Measurements from ENCODE around the gene TANGO2.

TANGO2 gene

DNA sequence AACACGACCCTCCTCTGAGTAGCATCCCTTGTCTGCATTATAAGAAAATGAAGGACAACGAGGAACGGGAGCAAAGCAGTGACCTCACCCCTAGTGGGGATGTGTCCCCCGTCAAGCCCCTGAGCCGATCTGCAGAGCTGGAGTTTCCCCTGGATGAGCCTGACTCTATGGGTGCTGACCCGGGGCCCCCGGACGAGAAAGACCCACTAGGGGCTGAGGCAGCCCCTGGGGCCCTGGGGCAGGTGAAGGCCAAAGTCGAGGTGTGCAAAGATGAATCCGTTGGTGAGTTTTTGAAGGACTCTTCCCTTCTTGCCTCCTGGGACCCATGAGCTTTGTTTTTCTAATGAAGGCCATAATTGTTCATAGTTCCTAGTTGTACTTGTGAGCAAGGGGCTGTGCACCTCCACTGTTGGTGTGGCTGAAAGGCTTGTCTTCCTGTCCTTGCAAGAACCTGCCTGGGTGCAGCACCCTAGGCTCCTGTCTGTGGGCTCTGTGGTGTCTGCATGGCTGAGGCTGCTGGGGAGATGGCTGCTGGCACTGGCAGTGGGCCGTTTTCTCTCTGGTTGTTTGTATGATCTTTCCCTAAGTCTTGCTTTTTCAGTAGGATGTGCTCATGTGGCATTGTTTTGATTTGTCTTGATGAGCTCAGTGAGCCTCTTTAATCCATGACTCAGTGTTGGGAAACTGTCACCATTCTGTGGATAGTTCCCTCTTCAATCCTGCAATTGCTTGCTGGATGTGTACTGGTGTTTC, 69.2 kb downstream of the TANGO2 start:
- no peak for DNase-seq

DNA sequence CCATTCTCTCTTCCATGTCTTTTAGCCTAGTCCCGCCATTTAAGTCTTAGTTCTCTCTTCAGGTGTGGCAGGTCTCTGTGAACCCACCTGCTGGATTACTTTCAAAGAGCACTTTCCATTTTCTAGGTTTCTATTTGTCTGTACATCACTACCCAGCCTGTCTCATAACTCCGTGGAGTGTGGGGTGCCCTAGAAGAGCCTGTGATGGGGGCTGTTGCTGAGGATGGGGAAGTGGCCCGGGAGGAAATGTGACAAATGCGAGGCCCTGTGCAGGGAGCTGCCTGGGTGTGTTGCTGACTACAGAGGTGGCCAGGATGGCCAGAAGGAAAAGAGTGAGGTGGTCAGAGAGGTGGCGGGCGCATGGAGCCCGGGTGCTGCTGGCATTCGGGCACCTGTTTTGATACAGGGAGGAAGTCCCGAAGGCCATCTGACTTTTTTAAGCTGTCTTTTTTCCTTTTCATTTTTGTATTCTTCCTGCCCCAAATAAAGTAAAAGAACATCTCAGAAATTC, 69.9 kb downstream of the TANGO2 start:
- DNase-seq: no peak

DNA sequence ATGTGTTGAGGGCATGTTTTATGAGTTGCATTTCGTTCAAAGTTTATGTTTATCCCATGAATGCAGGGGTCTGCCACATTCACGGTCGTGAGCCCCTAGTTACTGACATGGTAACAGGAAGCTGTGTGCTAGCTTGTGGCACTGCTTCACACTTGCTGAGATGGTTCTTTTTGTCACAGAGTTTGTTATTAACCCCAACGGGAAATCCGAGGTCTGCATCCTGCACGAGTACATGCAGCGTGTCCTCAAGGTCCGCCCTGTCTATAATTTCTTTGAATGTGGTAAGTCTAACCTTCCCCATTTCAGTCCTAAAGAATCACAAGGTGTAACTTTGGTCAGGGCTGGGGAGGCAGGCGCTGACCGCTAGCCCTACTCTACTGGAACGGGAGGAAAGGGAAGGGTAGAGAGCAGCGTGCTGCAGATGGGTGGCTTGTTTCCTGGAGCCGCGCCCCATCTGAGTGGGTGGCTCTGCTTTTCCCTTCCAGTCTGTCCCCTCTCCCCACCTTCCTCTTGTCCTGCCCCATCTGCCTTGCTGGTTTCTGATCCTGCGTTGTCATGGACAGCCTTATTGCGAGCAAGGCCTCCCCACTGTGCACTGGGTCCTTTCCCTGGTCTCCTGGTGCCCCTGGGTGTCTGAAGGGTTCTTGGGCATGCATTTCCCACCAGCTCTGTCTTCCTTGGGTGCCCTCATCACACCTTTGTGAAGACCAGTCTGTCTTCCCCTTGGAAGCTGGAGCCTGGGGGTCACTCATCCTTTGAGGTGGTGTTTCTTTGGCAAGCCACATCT, 71.0 kb downstream of the TANGO2 start:
- DNase-seq: no peak

DNA sequence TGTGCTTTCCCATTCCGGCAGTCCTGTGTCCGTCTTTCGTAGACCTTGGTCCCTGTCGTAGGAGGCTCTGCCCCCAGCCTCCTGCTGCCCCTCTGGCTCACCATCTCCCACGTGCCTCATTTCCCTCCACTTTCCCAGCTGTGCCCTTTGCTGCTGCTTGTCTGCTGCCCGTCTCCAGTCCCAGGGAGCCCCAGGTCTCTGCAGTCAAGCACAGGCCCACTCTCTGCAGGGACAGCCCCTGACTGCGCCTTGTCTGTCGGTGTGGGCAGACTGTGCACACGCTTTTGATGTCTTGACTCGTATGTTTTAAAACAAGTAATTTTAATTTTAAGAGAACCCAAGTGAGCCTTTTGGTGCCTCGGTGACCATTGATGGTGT, 71.6 kb downstream of the TANGO2 start:
- no peak for DNase-seq

DNA sequence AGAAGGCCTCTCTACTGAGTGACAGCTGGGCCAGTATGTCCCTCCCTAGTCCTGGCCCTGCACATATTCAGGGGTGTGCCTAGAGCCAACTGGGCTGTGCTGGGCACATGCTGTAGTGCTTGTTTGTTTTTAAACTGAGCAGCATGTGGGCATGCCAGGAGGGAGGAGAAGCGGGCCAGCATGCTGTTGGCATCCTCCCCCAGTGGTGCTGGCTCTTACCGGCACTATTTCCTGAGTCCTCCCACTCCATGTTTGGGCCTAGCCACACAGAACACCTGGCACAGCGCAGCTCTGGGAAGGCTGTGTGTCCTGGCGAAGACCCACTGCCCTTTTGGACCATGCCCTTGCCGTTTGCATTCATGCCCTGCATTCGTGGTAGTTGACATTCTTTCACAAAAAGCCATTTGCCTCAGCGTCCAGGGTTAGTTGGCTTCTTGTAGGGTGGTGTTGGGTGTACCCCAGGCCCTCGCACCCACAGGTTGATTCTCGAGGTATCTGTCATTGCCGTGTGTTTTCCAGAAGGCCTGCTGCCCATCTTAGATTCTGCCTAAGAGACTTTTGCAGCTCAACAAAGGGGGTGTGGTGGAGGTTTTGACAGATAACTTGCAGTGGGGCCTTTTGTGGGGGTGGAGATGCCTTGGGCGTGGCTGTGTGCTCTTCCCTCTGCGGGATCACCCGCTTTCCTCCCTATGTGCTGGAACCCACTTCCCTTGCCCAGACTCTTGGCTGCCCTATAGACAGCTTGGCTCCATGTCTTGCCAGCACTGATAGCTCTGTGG, 72.7 kb downstream of the TANGO2 start:
- no peak for DNase-seq

DNA sequence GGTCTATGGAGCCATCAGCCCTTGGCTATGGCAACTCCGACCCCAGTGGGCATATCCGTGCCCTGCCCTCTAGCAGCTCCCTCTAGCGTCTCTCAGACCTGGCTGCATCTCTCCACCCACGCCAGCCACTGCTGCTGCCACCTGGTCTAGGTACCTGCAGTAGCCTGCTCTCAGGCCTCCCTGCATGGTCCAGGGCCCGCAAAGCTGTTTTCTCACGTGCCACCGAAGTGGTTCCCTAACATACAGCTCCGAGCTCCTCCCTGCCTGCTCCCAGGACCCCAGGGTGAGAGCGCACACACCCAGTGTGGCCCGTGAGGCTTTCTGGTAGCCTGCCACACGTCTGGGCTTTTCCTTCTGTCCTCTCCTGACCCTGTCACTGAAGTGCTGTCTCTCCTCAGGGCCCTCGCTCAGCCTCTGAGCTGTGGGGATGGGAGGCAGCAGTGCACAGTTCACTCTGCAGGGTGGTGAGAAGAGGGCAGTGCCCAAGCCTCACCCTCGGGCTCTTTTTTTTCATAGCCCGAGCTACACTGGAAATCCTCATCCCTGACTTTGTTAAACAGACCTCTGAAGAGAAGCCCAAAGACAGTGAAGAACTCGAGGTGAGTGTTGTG, 73.4 kb downstream of the TANGO2 start:
- no peak for DNase-seq

DNA sequence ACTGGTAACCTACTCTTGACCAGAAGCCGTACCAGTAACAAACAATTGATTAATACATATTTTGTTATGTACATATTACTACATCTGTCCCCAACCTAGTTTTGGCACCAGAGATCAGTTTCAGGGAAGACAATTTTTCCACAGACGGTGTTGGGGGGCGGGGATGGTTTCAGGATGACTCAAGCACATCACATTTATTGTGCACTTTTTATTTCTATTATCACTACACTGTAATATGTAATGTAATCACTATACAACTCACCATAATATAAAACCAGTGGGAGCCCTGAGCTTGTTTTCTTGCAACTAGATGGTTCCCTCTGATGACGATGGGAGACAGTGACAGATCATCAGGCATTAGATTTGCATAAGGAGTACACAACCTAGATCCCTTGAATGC, 74.6 kb downstream of the TANGO2 start:
- no peak for DNase-seq

DNA sequence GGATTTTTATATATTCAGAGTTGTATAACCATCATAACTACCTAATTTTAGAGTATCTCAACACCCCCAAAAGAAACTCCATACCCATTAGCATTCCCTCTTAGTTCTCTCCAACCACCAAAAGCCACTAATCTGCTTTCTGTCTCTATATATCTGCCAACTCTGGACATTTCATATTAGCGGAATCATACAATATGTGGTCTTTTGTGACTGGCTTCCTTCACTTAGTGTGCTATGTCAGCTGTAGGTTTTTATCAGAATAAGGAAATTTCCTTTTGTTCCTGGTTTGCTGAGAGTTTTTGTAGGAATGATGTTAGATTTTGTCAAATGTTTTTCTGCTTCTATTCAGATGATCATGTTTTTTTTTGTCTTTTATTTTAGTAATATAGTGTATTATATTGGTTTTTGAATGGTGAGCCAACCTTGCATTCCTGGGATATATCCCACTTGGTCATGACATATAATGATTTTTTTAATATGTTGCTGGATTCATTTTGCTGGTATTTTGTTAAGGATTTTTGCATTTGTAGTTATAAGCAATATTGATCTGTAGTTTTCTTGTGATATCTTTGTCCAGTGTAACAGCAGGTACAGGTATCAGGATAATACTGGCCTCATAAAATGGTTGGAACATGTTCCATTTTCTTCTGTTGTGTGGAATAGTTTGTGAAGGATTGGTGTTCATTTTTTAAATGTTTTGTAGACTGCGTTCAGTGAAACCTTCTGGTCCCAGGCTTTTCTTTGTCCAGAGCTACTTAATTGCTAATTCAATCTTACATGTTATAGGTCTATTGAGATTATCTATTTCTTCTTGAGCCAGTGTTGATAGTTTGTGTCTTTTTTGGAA, 75.9 kb downstream of the TANGO2 start:
- DNase-seq: no peak

DNA sequence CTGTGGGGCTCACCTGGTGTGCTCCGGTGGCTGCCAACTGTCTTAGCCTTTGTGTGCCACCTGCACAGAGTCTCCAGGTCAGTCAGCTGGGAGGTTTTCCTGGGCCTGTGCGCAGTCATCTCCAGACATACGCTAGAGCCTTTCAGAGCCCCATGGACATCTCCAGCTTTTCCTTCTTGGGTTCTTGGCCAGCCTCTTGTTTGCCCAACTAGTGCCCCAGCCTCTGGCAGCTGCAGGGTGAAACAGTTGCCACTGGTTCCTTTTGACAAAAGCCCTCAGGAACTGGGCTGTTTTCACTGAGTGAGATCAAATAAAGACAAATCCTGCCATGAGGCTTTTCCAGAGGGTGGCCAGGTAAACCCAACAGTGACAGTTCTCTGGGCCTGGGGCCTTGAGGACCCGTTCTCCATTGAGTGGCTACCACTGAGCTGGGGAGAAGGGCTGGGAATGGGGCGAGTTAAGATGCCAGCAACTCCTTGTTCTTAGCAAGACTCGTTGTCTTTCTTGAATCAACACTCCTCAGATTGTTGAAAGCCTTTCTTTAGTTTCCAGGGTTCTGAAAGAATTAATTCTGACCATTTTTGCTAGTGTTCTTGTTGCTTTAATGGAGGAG, 78.3 kb downstream of the TANGO2 start:
- no peak for DNase-seq

DNA sequence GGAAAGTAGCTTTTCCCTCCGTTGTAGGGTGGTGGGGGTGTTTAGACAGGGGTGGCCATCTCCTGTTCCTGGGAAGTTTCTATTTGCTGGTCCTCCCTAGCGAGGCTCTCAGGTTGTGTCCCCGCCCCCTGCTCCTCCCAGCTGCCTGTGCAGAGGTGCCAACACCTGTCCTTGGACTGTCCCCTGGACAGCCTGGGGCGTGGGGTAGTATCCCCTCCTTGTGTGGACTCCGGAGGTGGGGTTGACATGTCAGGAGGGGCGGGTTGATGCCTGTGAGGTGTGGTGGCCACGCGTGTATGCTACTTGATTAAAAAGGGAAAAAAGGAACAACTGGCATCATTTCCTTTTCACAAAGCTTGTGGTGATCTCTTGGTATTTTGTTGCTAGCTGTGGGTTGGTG, 80.7 kb downstream of the TANGO2 start:
- no peak for DNase-seq

DNA sequence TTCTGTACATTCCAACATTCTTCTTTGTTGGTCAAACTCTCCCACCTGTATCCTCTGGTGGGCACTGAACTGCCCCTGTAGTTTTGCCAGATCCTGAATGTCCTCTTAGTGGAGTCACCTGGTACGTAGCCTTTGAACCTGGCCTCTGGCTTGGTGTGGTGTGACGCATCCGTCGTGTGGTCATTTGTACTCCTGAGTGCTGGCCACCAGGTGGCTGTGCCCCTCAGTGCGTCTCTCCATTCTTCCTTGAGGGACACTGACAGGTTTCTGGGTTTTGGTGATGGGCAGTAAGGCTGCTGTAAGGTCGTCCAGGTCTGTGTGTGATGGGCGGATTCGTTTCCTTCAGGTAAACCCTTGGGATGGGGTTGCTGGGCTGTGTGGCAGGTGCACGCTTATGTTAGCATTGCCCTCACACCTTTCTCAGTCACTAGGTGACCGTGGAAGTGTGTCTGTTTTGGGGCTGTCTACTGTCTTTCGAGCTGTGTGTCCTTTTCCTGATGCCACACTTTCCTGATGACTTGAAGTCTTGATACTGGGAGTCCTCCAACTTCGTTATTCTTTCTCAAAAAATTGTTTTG, 81.4 kb downstream of the TANGO2 start:
- DNase-seq: no peak

DNA sequence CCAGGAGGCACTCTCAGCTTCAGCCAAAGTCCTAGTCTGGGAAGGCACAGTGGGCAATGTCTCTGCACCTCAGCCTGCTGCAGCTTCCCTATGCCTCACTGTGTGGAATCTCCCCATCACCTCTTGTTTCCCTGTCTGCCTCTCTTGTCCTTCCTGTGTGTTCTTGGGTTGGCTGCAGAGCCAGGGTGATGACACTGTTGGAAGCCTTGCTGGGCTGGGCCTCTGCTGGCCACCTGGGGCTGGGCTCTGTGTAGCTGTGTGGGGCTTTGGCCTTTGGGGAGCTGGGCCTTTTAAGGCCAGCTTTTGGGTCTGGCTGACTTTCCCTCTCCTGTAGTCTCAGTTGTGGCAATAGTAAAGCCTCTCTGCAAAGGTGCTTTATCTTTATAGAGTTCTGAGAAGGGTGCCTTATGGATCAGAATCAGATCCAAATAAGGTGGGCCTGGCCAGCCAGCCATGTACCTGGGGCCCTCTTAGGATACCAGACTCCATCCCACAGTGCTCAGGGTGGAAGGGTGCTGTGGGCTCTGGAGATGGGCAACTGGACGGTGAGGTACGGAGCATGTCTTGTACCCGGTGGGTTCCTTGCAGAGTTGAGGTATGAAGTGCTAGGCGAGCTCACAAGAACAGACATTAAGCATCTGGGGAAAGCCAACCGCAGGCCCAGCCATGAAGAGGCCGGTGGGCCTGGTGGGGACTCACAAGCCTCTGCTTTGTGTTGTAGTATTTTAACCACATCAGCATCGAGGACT, 84.7 kb downstream of the TANGO2 start:
- DNase-seq: no peak

DNA sequence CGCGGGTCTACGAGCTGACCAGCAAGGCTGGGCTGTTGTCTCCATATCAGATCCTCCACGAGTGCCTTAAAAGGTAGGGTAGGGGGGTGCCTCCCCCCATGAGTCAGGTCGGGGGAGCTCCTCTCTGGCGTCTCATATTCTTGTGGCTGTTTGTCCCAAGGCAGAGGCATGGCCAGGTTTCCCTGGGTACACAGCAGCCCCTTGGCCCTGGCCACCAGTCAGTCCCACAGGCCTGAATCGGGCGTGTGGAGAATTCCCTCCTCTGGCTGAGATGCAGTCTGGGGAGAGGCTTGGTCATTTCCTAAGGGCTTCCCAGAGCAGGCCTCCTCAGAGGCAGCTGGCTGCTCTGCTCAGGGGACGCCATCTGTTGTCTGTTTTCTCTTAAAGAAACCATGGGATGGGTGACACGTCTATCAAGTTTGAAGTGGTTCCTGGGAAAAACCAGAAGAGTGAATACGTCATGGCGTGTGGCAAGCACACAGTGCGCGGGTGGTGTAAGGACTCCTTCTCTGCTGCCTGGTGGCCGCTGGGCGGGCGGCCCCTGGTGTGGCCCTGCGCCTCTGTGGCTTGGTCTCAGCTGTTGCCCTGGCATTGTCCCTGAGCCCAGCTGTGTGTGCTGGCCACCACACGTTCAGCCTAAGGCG, 85.4 kb downstream of the TANGO2 start:
- DNase-seq: no peak

DNA sequence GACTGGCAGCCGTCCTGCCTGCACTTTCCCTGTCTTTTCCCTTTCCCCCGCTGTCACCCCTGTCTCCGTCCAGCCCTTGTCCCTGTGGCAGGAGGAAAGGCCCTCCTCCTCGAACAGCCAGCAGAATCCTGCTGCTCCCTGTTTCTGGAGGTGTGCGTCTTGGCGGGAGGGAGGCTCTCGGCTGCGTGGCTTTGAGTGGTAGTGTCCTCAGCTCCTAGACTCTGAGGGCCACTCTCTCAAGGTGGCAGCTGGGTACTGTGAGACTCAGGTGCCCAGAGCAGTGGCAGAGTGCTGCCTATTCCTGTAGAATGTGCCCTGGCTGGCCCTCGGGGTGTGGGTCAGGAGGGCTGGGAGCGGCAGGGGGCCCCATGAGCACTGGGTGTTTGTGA, 85.9 kb downstream of the TANGO2 start:
- no peak for DNase-seq

DNA sequence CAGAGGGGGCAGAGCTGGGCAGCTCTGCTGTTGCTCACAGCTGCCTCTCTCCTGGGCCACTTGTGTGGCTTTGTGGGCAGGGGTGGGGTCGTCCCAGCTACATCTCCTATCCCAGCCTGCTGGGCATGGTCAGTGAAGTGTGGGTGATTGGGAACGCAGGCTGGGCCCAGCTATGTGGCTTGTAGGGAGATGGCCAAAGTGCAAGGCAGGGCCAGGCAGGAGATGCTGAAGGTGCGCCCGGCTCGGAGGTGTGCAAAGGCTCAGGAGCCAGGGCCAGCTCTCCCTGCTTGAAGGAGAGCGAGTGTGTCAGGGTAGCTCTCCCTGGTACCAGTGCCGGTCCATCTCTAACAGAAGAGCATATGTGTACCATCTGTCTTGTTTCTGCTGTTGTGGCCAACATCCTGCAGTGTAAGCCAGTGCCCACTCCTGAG, 86.6 kb downstream of the TANGO2 start:
- no peak for DNase-seq

DNA sequence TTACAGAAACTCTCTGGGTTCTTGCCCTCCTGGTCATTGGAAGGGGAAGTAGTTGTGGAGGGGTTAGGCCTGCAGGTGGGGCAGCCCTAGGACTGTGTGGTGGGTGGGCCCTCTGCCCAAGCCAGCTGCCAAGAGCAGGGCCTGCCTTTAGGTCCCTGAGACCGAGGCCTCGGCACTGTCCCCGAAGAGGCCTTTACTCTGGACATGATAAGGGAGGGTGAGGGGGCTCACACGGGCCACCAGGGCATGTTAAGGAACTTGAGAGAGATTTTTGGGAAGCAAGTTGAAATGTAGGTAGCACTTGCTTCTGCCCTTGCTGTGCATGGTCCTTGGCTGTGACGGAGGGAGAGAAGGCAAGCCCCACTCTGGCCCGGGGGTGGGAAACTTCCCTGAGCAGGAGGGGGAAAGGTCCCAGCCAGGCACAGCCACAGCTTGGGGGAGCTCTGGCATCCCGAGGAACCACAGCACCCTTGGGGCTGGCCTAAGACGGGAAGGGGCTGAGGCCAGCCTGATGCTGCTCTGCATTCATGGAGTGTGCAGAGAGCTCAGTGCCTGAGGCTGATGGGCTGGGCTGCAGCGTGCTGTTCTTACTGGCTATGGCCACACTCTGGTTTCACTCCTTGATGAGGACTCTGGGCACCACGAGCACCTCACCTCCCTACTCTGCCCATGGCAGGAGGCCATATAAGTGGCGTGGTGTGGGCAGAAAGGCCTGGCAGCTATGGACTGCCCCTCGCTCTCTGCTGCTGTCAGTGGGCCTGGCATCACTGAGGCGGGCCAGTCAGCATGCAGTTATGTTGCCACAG, 87.2 kb downstream of the TANGO2 start:
- no peak for DNase-seq

DNA sequence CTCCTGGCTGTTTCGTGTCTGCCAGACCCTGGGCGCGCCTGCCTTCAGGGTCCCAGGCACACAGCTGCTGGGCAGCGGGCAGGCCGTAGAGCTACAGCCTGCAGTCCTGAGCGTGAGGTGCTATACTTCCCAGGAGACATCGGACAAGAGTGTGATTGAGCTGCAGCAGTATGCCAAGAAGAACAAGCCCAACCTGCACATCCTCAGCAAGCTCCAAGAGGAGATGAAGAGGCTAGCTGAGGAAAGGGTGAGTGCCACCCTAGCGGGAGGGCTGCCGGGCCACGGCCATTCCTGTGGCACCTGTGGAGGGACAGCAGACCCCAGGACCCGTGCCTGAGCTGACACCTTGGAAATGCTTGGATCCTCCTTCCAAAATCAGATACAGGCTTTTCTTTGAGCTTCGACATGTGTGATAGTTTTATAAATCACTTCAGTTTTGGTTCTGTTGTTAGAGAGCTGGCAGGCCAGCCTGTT, 87.9 kb downstream of the TANGO2 start:
- DNase-seq: no peak

DNA sequence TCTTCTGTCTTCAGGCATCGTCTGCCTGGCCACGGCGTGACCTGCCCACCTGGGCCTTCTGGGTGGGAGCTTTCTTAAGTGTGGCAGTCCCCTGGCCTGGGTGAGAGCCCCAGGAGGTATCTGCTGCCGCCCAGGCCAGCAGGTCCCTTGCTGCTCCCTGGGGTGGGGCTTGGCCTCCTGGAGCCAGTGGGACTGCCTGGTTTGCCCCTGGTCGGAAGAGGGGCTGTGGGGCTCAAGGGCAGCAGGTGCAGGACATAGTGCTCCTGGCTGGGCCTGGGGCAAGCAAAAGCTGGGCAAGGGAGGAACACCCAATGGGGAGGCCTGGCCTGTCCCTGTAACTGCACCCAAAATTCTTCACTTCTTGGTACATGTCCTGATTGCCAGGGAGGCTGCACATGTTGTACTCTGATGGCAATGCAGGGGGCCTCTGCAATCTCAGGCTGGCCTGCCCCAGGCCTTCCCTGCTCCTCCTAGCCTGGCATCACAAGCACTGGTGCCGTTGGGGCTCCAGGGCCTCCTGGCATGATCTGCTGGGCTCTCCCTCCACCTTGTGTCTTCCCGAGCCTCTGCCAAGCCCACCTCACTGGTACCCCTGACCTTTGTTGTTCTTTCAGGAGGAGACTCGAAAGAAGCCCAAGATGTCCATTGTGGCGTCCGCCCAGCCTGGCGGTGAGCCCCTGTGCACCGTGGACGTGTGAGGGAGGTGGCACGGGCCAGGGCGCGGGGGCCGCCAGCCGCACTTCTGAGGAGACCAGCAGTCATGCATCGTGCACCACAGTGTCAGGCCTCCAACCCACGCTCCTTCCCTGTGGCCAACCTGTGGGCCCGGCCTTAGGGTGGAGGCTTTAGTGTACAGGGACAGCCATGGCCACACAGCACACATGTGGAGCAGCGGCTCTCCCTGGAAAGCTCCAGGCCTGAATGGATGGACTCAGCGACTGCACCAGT, 88.8 kb downstream of the TANGO2 start:
- DNase-seq: no peak

All from CD4-positive, alpha-beta T cell treated with Interferon gamma for 1 hour (primary cell).